HCT116 (cell line): ENCODE data around the gene VASH2.

ENCODE experiments used
- EZH2 ChIP-seq: fragments of 200-600 bp; sonication (generic); IDR thresholded peaks from 2 replicates; pipeline ENCODE4 v1.6.1; 2017; ENCODE audit warnings: antibody characterized with exemption, mixed run types
- POLR2A ChIP-seq: IDR thresholded peaks from 2 replicates; pipeline ENCODE4 v1.7.0; 2011; ENCODE audit warnings: borderline replicate concordance; ENCODE audit not compliant: insufficient read depth, insufficient read length; ENCODE audit errors: extremely low read depth
- TF ChIP-seq, protein P1 (sequence below), 3 experiments: fragments of 200-600 bp in 1 of 3; sonication (generic) in 1 of 3; IDR thresholded peaks in 2 of 3; conservative IDR thresholded peaks in 1 of 3; 2 replicates each; pipeline ENCODE4 v1.5.1; 2012 to 2017; ENCODE audit warnings: low read depth in 2 of 3, low read length in 2 of 3, antibody characterized with exemption in 1 of 3, borderline replicate concordance in 1 of 3, control low read depth in 1 of 3, mild to moderate bottlenecking in 1 of 3, mixed read lengths in 1 of 3, mixed run types in 1 of 3, moderate library complexity in 1 of 3; ENCODE audit not compliant: insufficient read depth in 1 of 3

DNA sequence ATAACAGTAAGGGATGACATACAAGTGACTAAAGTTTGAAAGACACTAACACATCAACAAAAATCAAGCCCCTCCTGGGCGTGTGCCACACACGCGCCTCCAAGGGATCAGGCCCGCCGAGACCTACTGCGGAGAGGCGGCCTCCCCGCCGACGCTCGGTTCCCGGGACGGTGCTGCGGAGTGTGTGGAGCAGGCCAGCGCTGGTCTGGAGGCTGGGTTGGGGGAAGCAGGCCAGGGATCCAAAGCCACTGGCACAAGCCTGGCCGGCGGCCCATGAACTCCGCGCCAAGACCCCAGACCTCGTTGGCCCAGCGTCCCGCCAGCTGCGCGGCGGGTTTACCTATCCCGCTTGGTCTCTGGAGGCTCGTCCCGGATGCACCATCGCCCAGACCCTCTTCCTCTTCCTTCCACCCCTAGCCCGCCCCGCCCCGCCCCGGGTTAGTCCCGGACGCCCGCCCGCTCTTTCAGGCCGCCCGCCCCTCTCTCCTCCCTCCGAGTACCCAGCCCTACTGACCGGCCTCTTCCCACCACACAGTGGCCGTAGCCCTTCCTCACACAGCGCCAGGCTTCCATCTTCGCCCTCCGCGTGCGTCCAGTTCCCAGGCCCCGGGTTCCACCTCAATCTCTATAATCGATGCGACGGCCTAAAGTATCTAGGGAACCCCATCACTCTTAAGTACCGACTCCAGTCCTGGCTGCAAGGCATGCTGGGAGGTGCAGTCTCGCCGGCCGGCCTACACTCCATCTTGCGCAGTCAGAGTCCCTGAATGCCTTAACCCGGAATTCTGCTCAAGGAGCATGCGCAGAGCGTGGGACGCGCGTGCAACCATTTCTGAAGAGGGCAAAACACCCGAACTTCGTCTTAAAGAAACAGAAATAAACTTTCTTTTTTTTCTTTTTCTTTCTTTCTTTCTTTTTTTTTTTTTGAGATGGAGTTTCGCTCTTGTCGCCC lies 65.0 kb downstream of the VASH2 start, which contains the start of gene ANGEL2:
- peak; percentile 70 for TF ChIP-seq POLR2A
- TF ChIP-seq EZH2: no peak
- TF ChIP-seq, protein P1, sequence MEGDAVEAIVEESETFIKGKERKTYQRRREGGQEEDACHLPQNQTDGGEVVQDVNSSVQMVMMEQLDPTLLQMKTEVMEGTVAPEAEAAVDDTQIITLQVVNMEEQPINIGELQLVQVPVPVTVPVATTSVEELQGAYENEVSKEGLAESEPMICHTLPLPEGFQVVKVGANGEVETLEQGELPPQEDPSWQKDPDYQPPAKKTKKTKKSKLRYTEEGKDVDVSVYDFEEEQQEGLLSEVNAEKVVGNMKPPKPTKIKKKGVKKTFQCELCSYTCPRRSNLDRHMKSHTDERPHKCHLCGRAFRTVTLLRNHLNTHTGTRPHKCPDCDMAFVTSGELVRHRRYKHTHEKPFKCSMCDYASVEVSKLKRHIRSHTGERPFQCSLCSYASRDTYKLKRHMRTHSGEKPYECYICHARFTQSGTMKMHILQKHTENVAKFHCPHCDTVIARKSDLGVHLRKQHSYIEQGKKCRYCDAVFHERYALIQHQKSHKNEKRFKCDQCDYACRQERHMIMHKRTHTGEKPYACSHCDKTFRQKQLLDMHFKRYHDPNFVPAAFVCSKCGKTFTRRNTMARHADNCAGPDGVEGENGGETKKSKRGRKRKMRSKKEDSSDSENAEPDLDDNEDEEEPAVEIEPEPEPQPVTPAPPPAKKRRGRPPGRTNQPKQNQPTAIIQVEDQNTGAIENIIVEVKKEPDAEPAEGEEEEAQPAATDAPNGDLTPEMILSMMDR (IDR thresholded peaks at IDR 0.05 in 2 of 3, conservative IDR thresholded peaks at IDR 0.05 in 1 of 3; ENCODE audit: borderline replicate concordance in 1 of 3, insufficient read depth in 1 of 3, low read depth in 2 of 3, low read length in 2 of 3): no peak
